Measurements from ENCODE around the gene HSF4.

The HSF4 gene

GRCh38 chr16:67150047-67150832 lies 14.3 kb upstream of the HSF4 start:
- peak; percentile 43 for DNase-seq

DNA sequence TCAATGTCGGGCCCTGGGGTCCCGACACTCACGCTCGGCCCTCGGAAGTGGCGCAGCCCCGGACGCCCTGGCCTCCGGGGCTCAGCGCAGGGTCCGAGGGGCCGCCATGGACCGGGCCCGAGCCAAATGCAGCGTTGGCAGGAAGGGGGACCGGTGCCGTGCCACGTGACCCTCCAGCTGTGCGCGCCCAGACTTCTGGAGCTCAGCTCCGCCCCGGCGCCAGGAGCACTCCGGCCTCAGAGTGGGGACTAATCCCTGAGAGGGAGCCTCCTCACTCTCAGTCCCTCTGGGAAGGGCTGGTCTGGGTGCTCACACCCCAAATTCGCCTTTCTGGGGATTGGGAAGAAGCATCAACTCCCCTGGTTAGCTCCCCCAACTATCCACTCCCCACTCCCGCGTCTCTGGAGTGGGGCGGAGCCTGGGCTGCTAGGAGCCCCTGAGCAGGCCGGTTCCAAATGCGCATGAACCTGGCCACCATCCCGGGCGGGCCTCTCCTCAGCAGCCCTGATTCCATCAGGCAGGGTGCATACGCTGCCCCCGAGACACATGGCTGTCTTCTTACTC lies 13.6 kb upstream of the HSF4 start, which contains the start of gene B3GNT9:
TSS of gene B3GNT9 (minus strand) at position 166 of the 564 bp plus-strand sequence. CDS start 513 bp downstream, outside the sequence.
- no peak for DNase-seq

DNA sequence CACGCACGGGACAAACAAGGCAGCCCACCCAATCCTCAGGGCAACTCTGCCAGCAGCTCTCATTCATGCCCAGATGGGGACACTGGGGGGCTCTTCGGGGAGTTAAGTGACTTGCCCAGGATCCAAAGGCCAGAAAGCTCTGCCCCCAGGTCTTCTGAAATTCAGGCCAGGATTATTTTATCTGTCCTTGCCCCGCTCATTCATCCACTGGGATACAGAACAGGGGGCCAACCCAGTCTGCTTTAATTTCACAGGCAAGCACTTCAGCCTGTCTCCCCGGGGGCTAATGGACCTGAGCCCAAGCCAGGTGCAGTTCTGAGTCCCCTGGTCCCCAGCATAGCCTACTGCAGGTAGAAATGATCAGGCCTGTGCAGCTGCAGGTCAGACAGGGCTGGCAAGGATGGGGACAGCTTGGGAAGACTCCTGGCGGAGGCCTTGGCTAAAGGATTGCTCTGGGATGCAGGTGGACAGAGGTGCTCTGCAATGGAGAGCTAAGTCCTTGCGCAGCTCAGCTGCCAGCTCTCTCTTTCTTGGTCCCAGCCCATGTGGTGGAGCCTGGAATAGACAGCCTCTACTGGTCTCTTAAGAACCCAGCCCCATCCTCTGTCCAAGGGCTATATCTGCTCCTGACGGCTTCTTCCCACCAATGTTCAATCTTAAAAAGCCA lies 13.0 kb upstream of the HSF4 start:
- DNase-seq, result no peak

DNA sequence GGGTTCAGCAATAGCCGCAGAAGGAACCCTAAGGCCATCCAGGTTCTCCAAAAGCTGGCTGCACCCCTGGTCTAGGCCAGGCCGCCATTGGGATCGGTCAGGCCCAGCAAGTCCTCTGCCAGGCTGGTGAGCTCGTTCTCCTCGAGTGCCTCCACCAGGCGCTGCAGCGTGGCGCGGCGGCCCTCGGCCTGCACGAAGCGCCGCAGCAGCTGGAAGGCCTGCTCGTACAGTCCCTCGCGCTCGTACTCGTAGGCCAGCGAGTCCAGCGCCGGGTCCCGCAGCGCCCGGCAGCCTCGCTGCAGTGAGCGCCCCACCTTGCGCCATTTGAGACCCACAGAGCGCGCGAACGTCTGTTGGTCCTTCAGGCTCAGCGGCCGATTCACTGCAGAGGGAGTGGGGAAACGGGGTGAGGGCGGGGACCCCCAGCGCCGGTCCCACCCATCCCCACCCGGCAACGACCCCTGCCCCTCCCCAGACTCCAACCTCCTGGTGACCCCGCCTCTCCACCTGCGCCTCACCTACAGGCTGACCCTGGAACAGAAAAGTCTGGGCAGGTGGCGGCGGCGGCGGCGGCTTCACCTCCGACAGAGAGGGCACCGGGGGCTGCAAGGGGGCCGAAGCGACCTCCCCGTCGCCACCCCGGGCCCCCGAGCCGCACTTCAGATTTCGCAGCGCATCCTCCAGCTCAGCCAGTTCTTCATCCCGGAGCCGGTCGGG lies 9.8 kb upstream of the HSF4 start:
- DNase-seq, result no peak

DNA sequence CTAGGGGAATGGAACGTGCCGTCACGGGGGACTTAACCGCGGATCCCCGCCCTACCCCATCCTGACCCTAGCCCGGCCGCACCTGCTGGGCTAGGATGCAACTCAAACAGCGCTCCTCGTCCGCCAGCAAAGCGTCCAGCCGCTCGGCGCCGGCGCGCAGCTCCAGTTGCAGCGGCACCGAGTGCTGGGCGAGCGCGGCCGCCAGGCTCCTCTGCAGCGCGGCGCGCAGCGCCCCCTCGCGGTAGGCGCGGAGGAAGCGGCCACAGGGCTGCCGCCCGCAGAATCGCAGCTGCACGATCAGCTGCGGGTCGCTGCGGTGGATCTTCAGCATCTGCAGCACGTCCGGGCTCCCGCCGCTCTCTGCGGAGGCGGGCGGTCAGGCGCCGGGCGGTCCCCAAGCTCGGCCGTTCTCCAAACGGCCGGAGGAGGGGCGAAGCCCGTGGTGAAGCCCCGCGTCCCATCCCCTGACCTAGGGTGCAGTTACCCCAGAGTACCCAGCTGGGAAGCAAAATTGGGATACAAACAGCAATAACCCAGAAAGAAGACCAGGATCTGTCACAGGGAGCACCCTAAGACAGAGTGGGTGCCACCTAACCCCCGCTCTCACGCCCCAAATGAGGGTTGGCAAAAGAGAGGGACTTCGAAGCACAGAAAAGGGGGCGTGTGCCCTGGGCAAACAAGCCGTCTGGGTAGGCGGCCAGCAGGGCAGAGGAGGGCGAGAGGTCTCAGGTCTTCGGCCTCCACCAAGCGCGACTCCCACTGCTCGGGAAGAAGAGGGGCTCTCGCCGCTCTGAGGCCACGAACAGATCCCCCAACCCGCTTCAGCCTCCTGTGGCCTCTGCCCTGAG lies 9.0 kb upstream of the HSF4 start:
- peak; percentile 88 for DNase-seq

- no peak for DNase-seq
These were observed 8.3 kb upstream of the HSF4 start for GRCh38 chr16:67156143-67156844.

DNA sequence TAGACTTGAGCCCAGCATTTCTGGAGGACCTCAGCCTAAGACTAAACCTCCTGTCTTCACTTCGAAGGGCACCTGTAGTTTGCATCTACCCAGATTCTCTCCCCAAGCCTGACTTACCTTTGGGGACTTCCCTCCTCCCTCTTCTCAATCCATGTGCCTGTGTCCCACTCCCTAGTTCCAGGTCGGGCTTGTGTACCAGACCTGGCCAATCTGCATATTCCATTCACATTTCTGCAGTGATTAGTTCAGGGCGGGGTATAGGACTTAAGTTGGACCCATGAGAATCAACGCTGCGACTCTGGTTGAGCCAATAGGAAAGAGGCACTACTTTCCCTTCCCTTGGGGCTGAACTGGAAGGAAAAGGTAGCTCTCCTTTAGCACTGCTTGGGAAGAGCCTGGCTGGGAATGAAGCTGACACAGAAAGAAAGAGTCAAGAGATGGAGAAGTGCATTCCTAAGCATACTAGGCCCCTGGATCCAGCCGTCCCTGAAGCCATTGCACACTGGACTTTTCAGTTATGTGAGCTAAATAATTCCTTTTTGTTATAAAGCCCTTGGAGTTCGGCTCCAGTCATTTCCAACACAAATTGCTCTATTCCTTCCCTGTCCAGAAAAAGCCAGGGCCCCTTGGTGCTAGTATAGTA lies 7.3 kb upstream of the HSF4 start:
- no peak for DNase-seq

DNA sequence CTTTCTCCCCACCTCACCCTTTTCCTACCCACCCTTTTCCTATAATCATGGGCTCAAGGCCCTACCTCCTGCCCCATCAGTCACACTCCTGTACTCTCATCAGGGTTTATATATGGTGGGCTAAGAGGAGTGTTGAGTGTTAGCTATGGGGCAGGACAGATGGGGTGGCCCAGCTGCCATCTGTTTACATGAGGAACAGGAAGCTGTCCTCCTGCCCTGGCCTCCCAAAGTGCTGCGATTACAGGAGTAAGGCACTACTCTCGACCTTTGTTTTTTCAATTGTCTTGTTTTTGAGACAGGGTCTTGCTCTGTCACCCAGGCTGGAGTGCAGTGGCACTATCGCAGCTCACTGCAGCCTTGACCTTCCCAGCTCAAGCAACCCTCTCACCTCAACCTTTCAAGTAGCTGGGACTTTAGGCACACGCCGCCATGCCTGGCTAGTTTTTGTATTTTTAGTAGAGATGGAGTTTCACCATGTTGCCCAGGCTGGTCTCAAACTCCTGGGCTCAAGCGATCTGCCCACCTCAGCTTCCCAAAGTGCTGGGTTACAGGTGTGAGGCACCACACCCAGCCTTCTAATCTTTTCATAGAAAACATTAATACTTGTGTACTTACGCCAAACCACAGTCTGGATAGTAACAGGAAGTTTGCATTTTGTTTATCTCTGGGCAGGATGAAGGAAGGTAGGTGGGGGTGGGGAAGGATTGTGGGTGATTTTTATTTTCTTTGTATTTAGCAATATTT lies 6.5 kb upstream of the HSF4 start:
- no peak for DNase-seq

DNA sequence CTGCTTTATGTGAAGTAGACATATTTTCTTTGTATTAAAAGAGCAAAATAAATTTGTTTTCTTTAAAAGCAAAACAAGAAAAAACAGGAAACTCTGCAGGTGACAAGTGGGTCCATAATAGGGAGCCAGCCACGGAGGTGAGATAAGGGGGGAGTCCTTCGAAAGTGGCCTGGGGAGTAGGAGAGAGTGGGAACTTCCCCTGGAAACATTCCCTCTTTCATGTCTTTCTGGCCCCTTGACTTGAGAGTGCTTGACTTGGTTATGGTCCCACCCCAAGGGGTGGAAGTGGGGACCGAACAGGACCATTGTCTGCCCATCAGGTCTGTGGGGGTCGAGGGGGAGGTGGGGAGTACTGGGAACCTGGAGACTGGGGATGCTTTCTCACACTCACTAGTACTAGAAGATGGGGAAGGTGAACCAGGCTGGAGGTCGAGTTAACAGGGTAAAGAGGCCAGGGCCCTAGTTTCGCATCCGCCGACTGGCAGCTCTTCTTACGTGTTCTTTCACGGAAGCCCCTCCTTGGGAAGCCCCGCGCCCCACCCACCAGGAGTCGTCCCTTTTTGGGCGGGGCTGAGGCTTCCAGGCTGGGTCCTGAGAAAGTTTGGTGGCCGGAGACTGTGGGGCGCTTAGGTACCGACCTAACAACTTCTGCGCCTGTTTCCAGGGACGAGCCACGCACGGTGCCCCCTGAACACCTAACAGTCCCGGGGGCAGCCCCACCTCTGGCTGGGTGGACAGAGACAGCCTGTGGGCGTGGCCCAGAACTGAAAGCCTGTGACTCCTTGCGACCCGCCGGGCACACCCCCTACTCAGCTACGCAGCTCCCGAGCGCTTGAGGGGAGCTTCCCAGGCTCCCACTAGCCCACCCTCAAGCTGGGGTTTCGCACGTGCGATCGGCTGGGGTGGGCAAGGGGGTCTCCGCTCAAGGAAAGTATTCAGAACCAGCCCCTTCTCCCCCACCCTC lies 5.6 kb upstream of the HSF4 start:
- peak; percentile 74 for DNase-seq

DNA sequence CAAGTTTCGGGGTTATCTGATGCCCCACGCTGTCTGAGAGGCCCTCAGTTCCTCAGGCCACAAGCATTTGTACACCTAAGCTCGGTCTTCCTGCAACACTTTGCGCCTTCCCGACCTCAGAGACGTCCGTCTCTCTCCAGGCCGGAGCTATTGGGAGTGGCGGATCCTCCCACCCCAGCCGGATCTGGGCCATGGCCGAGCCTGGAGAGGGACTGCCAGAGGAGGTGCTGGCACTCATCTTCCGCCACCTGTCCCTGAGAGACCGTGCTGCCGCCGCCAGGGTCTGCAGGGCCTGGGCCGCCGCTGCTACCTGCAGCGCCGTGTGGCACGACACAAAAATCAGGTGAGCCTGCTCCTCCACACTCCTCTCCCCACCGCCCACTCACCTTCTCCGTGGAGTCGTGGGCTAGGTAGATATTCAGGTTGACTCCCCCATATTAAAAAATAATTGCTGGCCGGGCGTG lies 2.9 kb upstream of the HSF4 start:
- no peak for DNase-seq

DNA sequence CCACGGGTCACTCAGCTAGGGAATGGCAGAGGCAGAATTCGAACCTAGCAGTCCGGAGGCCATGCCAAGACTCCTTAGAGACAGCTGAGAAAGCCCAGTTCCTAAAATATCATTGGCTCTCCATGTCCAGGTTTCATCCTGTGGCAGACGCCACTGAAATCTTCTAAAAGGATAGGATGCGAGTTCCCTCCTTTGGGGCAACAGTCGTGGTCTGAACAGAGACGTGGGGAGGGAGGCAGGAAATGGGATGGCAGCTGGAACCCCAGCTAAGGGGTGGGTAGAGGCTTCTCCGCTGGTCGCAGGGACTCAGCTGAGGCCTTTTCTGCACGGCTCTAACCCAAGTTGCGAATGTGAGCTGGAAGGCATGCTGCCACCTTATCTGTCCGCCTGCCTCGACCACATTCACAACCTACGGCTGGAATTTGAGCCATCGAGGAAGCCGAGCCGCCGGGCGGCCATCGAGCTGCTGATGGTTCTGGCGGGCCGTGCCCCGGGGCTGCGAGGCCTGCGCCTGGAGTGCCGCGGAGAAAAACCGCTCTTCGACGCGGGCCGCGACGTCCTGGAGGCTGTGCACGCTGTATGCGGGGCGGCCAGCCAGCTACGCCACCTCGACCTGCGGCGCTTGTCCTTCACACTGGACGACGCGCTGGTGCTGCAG lies 1.9 kb upstream of the HSF4 start:
- DNase-seq, result no peak

DNA sequence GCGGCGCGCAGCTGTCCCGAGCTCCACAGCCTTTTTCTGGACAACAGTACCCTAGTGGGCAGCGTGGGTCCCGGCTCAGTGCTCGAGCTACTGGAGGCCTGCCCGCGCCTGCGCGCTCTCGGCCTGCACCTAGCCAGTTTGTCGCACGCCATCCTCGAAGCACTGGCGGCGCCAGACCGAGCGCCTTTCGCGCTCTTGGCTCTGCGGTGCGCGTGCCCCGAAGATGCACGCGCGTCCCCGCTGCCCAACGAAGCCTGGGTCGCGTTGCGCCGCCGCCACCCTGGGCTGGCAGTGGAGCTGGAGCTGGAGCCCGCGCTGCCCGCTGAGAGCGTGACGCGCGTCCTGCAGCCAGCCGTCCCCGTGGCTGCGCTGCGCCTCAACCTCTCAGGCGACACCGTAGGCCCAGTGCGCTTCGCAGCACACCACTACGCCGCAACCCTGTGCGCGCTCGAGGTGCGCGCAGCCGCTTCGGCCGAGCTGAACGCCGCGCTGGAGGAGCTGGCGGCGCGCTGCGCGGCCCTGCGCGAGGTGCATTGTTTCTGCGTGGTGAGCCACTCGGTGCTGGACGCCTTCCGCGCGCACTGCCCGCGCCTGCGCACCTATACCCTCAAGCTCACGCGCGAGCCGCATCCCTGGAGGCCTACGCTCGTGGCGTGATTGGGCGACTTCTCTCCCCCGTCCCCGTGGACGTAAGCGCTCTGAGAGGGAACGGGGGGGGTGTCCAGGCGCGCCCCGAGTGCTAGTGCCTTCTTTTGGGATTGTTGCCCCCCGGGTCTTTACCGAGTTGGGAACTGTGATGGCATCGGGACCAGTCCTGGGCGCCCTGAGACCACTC lies 1.2 kb upstream of the HSF4 start:
- no peak for DNase-seq

DNA sequence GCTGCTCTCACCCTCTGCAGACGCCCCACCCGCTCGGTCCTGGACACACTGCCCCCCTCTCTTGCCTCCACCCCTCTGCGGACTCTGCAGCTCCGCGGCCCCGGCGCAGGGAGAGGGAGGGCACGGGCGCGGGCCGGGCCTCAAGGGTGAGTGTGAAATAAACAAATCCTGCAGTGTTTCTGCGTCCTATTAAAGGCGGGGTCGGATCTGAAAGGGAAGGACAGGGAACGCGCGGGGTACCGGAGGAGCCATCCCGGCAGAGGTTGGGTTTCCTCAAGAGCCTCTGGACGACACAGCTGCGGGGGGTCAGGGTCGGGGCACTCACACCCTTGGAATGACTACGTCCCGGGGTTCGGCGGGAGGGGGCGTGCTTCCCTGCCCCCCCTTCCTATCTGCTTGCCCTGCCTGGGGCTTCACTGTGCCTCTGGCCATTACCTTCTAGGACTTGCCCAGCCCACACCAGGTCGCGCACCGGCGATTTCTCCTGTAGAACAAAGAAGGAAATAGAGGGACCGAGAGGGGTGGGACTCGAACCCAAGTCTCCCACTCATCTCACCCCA lies 466 bp upstream of the HSF4 start:
- no peak for DNase-seq

- no peak for DNase-seq
These were observed 855 bp downstream of the HSF4 start for GRCh38 chr16:67165121-67166078.

GRCh38 chr16:67166110-67166547 lies 1.6 kb downstream of the HSF4 start:
- DNase-seq, result no peak

GRCh38 chr16:67166598-67167168 lies 2.1 kb downstream of the HSF4 start:
- DNase-seq, result no peak
